Loucy (cell line): Measurements from ENCODE around the gene UBTF.

Experiments used
- EZH2phosphoT487 ChIP-seq: fragments of 200-600 bp; IDR thresholded peaks from 2 replicates; pipeline ENCODE4 v1.6.1; 2018; ENCODE audit warnings: antibody characterized with exemption, mild to moderate bottlenecking, moderate library complexity, borderline replicate concordance
- TF ChIP-seq, protein P1 (sequence below): fragments of 200-600 bp; sonication (generic); conservative IDR thresholded peaks from 2 replicates; pipeline ENCODE4 v1.5.1; 2014; ENCODE audit warnings: mild to moderate bottlenecking, antibody characterized with exemption, low read length

DNA sequence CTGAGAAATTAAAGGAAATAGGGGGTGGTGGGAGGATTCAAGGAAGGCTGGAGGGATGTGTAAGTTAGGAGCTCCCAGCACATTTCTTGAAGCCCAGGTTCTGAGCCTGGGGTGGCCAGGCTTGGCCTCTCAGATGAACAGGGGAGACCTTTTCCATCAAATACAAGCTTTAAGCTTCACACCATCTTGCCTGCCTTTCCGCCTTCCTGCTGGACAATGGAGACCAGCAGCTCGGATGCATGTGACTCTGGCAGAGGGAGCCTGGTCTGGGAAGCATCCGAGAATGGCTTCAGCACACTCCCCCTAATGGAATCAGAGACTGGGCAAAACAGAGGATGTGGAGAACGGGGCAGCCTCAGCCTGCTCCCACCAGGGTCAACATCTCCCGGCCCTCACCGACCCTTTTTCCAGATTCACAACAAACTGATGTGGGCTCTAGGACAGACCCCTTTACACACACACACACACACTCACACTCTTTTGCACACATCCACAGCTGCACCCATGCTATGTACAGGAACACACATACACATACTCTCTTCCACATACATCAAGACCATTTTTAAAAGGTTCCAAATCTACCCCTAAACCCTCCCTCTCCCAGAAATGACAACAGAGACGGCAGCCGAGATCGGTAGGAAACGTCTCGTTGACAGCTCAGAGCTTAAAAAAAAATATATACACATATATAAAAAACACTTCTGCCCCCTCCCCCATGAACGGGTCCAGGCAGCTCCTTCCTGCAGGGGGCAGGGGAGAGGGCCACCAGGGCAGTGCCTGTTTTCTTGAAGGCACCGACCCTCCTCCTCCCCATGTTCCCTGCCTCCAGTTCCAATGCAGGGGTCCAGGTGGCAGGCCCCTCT, 13.3 kb downstream of the UBTF start:
- TF ChIP-seq, protein P1, sequence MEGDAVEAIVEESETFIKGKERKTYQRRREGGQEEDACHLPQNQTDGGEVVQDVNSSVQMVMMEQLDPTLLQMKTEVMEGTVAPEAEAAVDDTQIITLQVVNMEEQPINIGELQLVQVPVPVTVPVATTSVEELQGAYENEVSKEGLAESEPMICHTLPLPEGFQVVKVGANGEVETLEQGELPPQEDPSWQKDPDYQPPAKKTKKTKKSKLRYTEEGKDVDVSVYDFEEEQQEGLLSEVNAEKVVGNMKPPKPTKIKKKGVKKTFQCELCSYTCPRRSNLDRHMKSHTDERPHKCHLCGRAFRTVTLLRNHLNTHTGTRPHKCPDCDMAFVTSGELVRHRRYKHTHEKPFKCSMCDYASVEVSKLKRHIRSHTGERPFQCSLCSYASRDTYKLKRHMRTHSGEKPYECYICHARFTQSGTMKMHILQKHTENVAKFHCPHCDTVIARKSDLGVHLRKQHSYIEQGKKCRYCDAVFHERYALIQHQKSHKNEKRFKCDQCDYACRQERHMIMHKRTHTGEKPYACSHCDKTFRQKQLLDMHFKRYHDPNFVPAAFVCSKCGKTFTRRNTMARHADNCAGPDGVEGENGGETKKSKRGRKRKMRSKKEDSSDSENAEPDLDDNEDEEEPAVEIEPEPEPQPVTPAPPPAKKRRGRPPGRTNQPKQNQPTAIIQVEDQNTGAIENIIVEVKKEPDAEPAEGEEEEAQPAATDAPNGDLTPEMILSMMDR, result peak; percentile 32; the same call in 1 of the 2 replicates
- TF ChIP-seq EZH2phosphoT487, result no peak
